ENCODE data around the gene ADAMTS16.

DNA sequence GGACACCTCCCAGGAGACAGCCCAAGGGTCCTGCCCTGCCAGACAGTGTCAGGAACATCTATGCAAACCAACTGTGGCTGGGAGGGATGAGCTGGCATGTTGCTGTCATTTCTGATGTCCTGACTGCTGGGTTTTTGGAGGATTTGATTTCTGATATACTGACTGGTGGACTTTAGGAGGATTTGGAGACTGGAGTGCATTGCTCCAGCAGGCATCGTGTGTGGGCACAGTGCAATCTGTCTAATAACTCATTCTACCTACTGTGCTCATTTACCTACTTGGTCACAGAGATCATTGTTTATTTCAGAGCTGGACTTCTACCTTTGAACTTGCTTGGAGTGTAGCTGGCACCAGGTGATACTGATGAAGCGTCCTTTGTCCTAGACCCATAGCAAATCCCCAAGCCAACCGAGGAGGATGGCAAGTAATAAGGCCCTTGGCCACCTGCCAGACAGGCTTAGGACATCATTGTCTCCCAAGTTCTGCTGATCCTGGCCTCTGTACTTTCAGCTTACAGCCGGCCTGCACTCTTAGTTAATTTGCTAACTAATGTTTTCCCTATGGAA, 158.0 kb downstream of the ADAMTS16 start:
- TF ChIP-seq, protein P1, sequence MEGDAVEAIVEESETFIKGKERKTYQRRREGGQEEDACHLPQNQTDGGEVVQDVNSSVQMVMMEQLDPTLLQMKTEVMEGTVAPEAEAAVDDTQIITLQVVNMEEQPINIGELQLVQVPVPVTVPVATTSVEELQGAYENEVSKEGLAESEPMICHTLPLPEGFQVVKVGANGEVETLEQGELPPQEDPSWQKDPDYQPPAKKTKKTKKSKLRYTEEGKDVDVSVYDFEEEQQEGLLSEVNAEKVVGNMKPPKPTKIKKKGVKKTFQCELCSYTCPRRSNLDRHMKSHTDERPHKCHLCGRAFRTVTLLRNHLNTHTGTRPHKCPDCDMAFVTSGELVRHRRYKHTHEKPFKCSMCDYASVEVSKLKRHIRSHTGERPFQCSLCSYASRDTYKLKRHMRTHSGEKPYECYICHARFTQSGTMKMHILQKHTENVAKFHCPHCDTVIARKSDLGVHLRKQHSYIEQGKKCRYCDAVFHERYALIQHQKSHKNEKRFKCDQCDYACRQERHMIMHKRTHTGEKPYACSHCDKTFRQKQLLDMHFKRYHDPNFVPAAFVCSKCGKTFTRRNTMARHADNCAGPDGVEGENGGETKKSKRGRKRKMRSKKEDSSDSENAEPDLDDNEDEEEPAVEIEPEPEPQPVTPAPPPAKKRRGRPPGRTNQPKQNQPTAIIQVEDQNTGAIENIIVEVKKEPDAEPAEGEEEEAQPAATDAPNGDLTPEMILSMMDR (IDR thresholded peaks at IDR 0.05; ENCODE audit: poor library complexity), result no peak
- no peak for TF ChIP-seq EZH2 (IDR thresholded peaks at IDR 0.05; ENCODE audit: borderline replicate concordance)

Measured in hepatocyte (in vitro differentiated cells).